Keratinocyte (primary cell): ENCODE results near the gene LRRC15. TPM values are rescaled to one million over a fixed set of nuclear protein-coding genes. Genes with fewer than 3 reads are reported as not detected.

Experiments
- DNase-seq: peaks from one replicate; pipeline ENCODE4 v3.0.0-alpha.2; 2011; ENCODE audit warnings: low read depth, missing footprints, low spot score
- FAIRE-seq: peaks from 2 replicates; lab custom pipeline; 2011; peaks lifted over from hg19 to GRCh38; lab: Jason Lieb, UNC
- H2AFZ ChIP-seq: 2 replicates; pipeline ENCODE4 v1.6.0; 2012; ENCODE audit warnings: low read length, control low read depth, inconsistent platforms; ENCODE audit not compliant: control insufficient read depth
- H3K27ac ChIP-seq: 2 replicates; pipeline ENCODE4 v1.5.1; 2011; ENCODE audit warnings: low read length; ENCODE audit not compliant: control insufficient read depth, insufficient read depth
- H3K27me3 ChIP-seq: 3 replicates; pipeline ENCODE4 v1.6.0; 2011; ENCODE audit warnings: low read length; ENCODE audit not compliant: control insufficient read depth, insufficient read depth; ENCODE audit errors: extremely low read depth
- H3K36me3 ChIP-seq, 2 experiments: 2 replicates in 1 of 2; 3 replicates in 1 of 2; pipeline ENCODE4 v1.5.1; 2011; ENCODE audit warnings: low read length in 2 of 2, mild to moderate bottlenecking in 1 of 2; ENCODE audit not compliant: control insufficient read depth in 2 of 2, insufficient read depth in 2 of 2; ENCODE audit errors: extremely low read depth in 1 of 2
- H3K4me1 ChIP-seq: 3 replicates; pipeline ENCODE4 v1.5.1; 2011; ENCODE audit warnings: low read length; ENCODE audit not compliant: control insufficient read depth, insufficient read depth; ENCODE audit errors: extremely low read depth
- H3K4me2 ChIP-seq: 3 replicates; pipeline ENCODE4 v1.6.0; 2011; ENCODE audit warnings: low read depth, low read length; ENCODE audit not compliant: control insufficient read depth, insufficient read depth; ENCODE audit errors: extremely low read depth
- H3K4me3 ChIP-seq, 3 experiments: fragments of 200-600 bp in 1 of 3; sonication (generic) in 1 of 3; 2 replicates in 2 of 3; 3 replicates in 1 of 3; pipeline ENCODE4 v1.5.1; 2011 to 2016; ENCODE audit warnings: low read length in 3 of 3, mild to moderate bottlenecking in 3 of 3, control low read depth in 2 of 3, inconsistent platforms in 1 of 3, low read depth in 1 of 3, mixed read lengths in 1 of 3, mixed run types in 1 of 3, moderate library complexity in 1 of 3; ENCODE audit not compliant: control insufficient read depth in 2 of 3, insufficient read depth in 2 of 3; ENCODE audit errors: extremely low read depth in 1 of 3
- H3K79me2 ChIP-seq: 2 replicates; pipeline ENCODE4 v1.6.0; 2012; ENCODE audit warnings: low read length; ENCODE audit not compliant: control insufficient read depth, insufficient read depth
- H3K9ac ChIP-seq: 3 replicates; pipeline ENCODE4 v1.6.0; 2011; ENCODE audit warnings: low read length; ENCODE audit not compliant: control insufficient read depth, insufficient read depth; ENCODE audit errors: extremely low read depth
- H3K9me1 ChIP-seq: 3 replicates; pipeline ENCODE4 v1.6.0; 2011; ENCODE audit warnings: low read length; ENCODE audit not compliant: control insufficient read depth, insufficient read depth; ENCODE audit errors: extremely low read depth
- H3K9me3 ChIP-seq: 2 replicates; pipeline ENCODE4 v1.5.1; 2012; ENCODE audit warnings: low read depth, low read length; ENCODE audit not compliant: control insufficient read depth
- H4K20me1 ChIP-seq: 3 replicates; pipeline ENCODE4 v1.6.0; 2011; ENCODE audit warnings: low read length; ENCODE audit not compliant: control insufficient read depth, insufficient read depth; ENCODE audit errors: extremely low read depth
- EZH2 ChIP-seq: IDR thresholded peaks from one replicate; pipeline ENCODE4 v1.6.1; 2012; ENCODE audit warnings: inconsistent platforms, mild to moderate bottlenecking, low read length, moderate library complexity
- dilution Hi-C: fragments of 300-500 bp; cut with MboI; formaldehyde crosslinking; loops from one replicate; pipeline ENCODE4 v1.7.0; 2020; ENCODE audit warnings: low sequenced_read_pairs; ENCODE audit not compliant: extremely low pct_ligation_motif_present
- polyA plus RNA-seq, 5 experiments: library from polyadenylated mRNA; depleted of rRNA in 3 of 5; stranded (reverse) in 3 of 5; stranded (forward) in 1 of 5; unstranded in 1 of 5; fragments of >200 nt; gene quantifications; 1 replicate in 1 of 5; 2 replicates in 3 of 5; 3 replicates in 1 of 5; pipeline versions ENCODE4 v1.2.1 to v1.2.3, GENCODE V29; 2011 to 2012; ENCODE audit warnings: missing spikeins in 2 of 5, low read depth in 1 of 5, low replicate concordance in 1 of 5
- TF ChIP-seq, protein P1 (sequence below), 3 experiments: IDR thresholded peaks in 1 of 3; conservative IDR thresholded peaks in 1 of 3; optimal IDR thresholded peaks in 1 of 3; 2 replicates in 2 of 3; 3 replicates in 1 of 3; pipeline versions ENCODE3 to v1.5.1; 2011; ENCODE audit warnings: low read length in 3 of 3, mild to moderate bottlenecking in 3 of 3, moderate library complexity in 2 of 3, control low read depth in 1 of 3, inconsistent platforms in 1 of 3; ENCODE audit not compliant: insufficient read depth in 2 of 3; ENCODE audit errors: extremely low read depth in 1 of 3

The LRRC15 gene
- polyA plus RNA-seq, 1 donor (not counting 4 experiments of a cell fraction or from before 2014, with no cell fraction given), result not detected

DNA sequence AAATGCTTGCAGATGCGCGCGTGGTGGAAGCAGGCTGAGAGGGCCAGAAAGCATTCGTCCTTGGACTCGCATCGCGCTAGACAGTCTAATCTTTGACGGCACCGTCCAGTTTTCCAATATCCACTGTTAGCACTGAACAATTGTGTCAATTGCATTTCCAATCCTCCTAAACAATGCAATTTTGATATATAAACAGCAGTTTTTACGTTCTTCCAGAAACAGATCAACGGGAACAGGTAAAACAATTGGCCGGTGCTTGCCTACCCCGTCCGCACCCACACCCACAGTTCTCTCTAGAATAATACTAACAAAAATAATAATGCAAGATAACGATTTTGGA lies 35.6 kb downstream of the LRRC15 start:
- H3K27me3 ChIP-seq, result no peaks in the 10 kb centered on the region
- H4K20me1 ChIP-seq, result no peaks in the 10 kb centered on the region
- no peak for DNase-seq
- no peak overlapping the region for H3K4me3 ChIP-seq
- no peaks in the 10 kb centered on the region for H3K36me3 ChIP-seq
- FAIRE-seq, result no peak
- no peaks in the 10 kb centered on the region for H3K9me1 ChIP-seq
- no peak overlapping the region for H3K27ac ChIP-seq
- peak overlapping the region; percentile 84 for H3K4me2 ChIP-seq
- TF ChIP-seq, protein P1, sequence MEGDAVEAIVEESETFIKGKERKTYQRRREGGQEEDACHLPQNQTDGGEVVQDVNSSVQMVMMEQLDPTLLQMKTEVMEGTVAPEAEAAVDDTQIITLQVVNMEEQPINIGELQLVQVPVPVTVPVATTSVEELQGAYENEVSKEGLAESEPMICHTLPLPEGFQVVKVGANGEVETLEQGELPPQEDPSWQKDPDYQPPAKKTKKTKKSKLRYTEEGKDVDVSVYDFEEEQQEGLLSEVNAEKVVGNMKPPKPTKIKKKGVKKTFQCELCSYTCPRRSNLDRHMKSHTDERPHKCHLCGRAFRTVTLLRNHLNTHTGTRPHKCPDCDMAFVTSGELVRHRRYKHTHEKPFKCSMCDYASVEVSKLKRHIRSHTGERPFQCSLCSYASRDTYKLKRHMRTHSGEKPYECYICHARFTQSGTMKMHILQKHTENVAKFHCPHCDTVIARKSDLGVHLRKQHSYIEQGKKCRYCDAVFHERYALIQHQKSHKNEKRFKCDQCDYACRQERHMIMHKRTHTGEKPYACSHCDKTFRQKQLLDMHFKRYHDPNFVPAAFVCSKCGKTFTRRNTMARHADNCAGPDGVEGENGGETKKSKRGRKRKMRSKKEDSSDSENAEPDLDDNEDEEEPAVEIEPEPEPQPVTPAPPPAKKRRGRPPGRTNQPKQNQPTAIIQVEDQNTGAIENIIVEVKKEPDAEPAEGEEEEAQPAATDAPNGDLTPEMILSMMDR (optimal IDR thresholded peaks at IDR 0.05 in 1 of 3, IDR thresholded peaks at IDR 0.05 in 1 of 3, conservative IDR thresholded peaks at IDR 0.05 in 1 of 3; ENCODE audit: extremely low read depth in 1 of 3, insufficient read depth in 2 of 3, low read length in 3 of 3), result no peak
- TF ChIP-seq EZH2, result no peak
- H2AFZ ChIP-seq, result no peak overlapping the region
- no peaks in the 10 kb centered on the region for H3K9me3 ChIP-seq
- peaks cover 21% of the 10 kb centered on the region for H3K4me1 ChIP-seq
- no peak overlapping the region for H3K9ac ChIP-seq
- dilution Hi-C loops, result no loop called here
- H3K79me2 ChIP-seq, result no peaks in the 10 kb centered on the region

DNA sequence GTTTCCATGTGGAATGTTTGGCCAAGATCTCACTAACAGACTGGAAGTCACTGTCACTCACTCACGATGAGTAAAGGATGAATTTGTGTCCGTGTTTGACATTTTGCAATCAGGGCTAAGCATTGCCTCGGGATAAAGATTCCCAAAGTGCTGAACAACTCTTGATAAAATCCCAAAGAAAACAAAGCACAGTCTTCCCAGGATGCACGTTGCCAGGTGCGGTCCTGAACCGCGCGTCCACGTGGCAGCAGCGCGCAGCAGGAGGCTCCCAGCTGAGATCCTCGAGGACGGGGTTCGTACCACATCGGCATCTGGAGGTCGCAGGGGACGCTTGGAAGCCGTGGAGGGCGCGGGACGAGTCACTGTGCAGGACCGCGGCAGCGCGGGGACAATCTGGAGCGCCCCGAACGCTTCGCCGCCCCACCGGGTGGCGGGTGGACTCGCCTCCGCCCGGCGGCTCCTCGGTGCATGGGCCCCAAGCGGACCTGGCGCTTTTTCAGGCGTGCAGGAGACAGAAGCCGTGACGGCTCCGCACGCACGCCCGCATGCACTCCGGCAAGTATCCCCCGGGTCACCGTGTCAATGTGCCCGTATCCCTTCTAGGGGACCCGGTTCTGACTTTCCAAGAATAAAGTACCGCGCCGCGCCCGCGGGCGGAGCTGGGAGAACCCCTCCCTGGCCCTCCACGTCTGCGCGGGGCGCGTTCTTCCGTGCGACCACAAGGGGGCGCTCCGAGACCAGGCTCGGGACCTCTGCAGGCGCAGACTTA lies 36.1 kb downstream of the LRRC15 start:
- FAIRE-seq (peak; percentile 36), DNase-seq (no peak)
- no peaks in the 10 kb centered on the region for H3K79me2 ChIP-seq
- H3K4me2 ChIP-seq, result peak overlapping the region; percentile 84
- H3K9me1 ChIP-seq, result no peaks in the 10 kb centered on the region
- H3K4me1 ChIP-seq, result peaks cover 21% of the 10 kb centered on the region
- TF ChIP-seq EZH2, result no peak
- TF ChIP-seq, protein P1 (optimal IDR thresholded peaks at IDR 0.05 in 1 of 3, IDR thresholded peaks at IDR 0.05 in 1 of 3, conservative IDR thresholded peaks at IDR 0.05 in 1 of 3; ENCODE audit: extremely low read depth in 1 of 3, insufficient read depth in 2 of 3, low read length in 3 of 3), result peak in 2 of 3 experiments; percentile 81 to 98
- H3K9me3 ChIP-seq, result no peaks in the 10 kb centered on the region
- no peak overlapping the region for H3K27ac ChIP-seq
- dilution Hi-C loops, result no loop called here
- H4K20me1 ChIP-seq, result no peaks in the 10 kb centered on the region
- no peaks in the 10 kb centered on the region for H3K36me3 ChIP-seq
- H3K4me3 ChIP-seq, result peak overlapping the region; percentile 20 to 61 (median 33)
- peak overlapping the region; percentile 89 for H2AFZ ChIP-seq
- peak overlapping the region; percentile 51 for H3K9ac ChIP-seq
- H3K27me3 ChIP-seq, result no peaks in the 10 kb centered on the region
